ENCODE measurements around the gene CCDC27.

DNA sequence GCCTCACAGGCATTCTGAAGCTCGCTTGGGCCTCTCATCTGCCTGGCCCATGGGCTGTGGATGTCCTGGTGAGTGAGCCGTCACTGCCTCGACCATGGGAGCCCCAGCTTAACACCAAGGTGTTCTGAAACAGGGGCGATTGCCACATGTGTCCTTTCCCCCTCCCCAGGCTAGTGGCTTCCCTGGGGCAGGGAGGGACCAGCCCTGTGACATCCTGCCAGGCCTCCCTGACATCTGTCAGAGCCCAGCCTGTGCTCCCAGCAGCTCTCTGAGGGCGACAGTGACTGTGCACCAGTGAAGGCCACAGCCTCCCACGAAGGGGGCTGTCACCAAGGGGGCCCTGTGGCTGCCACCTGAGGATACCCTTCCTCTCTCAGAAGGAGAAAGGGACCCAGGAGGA, 35.9 kb upstream of the CCDC27 start:
- TF ChIP-seq, protein P1, sequence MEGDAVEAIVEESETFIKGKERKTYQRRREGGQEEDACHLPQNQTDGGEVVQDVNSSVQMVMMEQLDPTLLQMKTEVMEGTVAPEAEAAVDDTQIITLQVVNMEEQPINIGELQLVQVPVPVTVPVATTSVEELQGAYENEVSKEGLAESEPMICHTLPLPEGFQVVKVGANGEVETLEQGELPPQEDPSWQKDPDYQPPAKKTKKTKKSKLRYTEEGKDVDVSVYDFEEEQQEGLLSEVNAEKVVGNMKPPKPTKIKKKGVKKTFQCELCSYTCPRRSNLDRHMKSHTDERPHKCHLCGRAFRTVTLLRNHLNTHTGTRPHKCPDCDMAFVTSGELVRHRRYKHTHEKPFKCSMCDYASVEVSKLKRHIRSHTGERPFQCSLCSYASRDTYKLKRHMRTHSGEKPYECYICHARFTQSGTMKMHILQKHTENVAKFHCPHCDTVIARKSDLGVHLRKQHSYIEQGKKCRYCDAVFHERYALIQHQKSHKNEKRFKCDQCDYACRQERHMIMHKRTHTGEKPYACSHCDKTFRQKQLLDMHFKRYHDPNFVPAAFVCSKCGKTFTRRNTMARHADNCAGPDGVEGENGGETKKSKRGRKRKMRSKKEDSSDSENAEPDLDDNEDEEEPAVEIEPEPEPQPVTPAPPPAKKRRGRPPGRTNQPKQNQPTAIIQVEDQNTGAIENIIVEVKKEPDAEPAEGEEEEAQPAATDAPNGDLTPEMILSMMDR (IDR thresholded peaks at IDR 0.05; ENCODE audit: low read depth, low read length, poor library complexity, severe bottlenecking) = no peak
- TF ChIP-seq EZH2phosphoT487 (IDR thresholded peaks at IDR 0.05; ENCODE audit: borderline replicate concordance, low read length) = no peak

All from DOHH2 (cell line).